IPS-15b (cell line): ENCODE measurements around the gene ADGRF3.
"Not testable (repeated sequence)": the region's sequence is repeated elsewhere in the genome, so short reads cannot be mapped to it uniquely, and the experiment has no call there.

Source experiments
- H3K27me3 ChIP-seq: one replicate; pipeline ENCODE4 v1.6.1; 2013; ENCODE audit warnings: low read length; ENCODE audit not compliant: control insufficient read depth, insufficient read depth
- H3K36me3 ChIP-seq: one replicate; pipeline ENCODE4 v1.6.1; 2013; ENCODE audit warnings: low read length; ENCODE audit not compliant: control insufficient read depth, insufficient read depth
- H3K4me1 ChIP-seq: one replicate; pipeline ENCODE4 v1.6.1; 2013; ENCODE audit warnings: mild to moderate bottlenecking, low read length; ENCODE audit not compliant: control insufficient read depth, insufficient read depth
- H3K4me3 ChIP-seq: one replicate; pipeline ENCODE4 v1.5.1; 2013; ENCODE audit warnings: low read depth, low read length
- H3K9ac ChIP-seq: one replicate; pipeline ENCODE4 v1.6.1; 2013; ENCODE audit warnings: low read depth, mild to moderate bottlenecking, low read length
- H3K9me3 ChIP-seq: one replicate; pipeline ENCODE4 v1.6.1; 2013; ENCODE audit warnings: mild to moderate bottlenecking, low read length; ENCODE audit not compliant: control insufficient read depth, insufficient read depth

ADGRF3 gene

DNA sequence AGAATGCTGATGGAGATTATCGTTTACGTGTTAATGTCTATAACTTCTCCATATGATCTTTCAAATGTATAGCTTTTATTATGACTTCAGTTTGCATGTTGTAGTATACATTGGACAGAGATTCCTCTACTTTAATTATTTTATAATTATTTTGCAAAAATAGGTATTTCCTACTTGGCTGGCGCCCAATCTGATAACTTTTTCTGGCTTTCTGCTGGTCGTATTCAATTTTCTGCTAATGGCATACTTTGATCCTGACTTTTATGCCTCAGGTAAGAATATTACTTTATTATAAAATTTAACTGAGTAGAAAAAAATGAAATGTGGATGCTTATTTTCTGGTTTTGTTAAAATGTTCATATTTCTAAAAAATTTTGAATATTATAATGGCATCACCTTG is 18.1 kb upstream of the ADGRF3 start:
- no peaks in the 10 kb centered on the region for H3K36me3 ChIP-seq
- H3K27me3 ChIP-seq = no peaks in the 10 kb centered on the region
- H3K9ac ChIP-seq = no peak overlapping the region
- H3K4me1 ChIP-seq = no peaks in the 10 kb centered on the region
- no peak overlapping the region for H3K4me3 ChIP-seq
- no peaks in the 10 kb centered on the region for H3K9me3 ChIP-seq

DNA sequence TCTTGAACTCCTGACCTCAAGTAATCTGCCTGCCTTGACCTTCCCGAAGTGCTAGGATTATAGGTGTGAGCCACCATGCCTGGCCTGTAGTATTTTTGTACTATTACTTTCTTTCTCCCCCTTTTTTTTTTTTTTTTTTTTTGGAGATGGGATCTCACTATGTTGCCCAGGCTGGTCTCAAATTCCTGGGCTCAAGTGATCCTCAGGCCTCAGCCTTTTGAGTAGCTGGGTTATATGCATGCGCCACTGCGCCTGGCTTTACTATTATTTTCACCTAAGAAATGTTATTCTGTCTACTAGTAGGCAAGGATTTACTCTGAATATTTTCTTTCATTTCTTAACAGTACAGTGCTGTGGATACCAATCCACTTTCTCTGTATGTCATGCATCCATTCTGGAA is 17.4 kb upstream of the ADGRF3 start:
- no peaks in the 10 kb centered on the region for H3K4me1 ChIP-seq
- no peaks in the 10 kb centered on the region for H3K36me3 ChIP-seq
- H3K9me3 ChIP-seq = no peaks in the 10 kb centered on the region
- no peaks in the 10 kb centered on the region for H3K27me3 ChIP-seq
- no peak overlapping the region for H3K9ac ChIP-seq
- no peak overlapping the region for H3K4me3 ChIP-seq

DNA sequence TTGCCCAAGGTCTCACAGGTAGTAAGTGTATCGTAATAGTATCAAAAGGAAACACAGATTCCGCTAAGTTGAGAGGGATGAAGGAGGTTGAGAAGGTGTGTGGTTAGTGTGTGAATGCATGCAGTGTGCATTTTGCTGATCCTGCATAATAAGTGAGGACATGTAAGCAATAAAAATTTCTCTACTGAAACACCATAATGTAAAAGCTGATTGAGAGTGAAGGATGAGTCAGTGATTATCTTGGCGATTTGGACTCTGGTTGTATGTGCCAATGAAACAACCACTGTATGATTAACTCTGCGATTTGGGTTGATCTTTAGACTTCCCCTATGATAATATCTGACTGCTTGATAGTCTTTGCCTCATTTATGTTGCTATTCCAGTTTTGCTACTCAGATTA is 16.7 kb upstream of the ADGRF3 start:
- H3K9ac ChIP-seq = no peak overlapping the region
- H3K36me3 ChIP-seq = no peaks in the 10 kb centered on the region
- H3K4me1 ChIP-seq = peaks cover 4% of the 10 kb centered on the region
- H3K27me3 ChIP-seq = no peaks in the 10 kb centered on the region
- H3K4me3 ChIP-seq = no peak overlapping the region
- no peaks in the 10 kb centered on the region for H3K9me3 ChIP-seq

DNA sequence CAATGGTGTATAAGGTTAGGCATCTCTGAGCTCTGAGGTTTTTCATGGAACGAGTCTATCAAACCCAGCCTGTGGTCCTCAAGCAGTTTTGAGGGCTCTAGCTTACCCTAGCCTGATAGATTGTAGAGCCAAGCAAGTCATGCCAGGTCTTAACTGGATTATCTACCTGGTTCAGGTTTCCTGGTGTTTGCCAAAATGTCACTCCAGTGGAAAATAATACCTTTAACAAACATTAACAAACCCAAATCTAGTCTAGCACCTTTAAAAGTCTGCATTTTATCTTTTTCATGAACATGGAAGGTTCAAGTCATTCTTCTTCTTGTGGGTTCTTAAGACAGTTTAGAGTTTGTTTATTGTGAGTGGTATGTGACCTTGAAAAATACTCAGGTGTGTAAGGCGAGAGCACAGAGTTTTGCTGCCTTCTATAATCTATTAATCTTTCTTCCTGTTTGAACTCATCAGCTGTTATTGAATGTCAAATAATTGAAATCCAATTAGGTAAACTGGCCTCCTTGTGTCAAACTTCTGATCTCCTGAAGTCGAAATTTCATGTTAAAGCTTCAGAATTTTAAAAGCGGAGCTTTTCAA is 13.4 kb upstream of the ADGRF3 start:
- Histone ChIP-seq H3K4me1 (peaks cover 5% of the 10 kb centered on the region), H3K9me3 (no peaks in the 10 kb centered on the region), H3K4me3 (no peak overlapping the region), H3K9ac (no peak overlapping the region), H3K27me3 (no peaks in the 10 kb centered on the region), H3K36me3 (no peaks in the 10 kb centered on the region)

DNA sequence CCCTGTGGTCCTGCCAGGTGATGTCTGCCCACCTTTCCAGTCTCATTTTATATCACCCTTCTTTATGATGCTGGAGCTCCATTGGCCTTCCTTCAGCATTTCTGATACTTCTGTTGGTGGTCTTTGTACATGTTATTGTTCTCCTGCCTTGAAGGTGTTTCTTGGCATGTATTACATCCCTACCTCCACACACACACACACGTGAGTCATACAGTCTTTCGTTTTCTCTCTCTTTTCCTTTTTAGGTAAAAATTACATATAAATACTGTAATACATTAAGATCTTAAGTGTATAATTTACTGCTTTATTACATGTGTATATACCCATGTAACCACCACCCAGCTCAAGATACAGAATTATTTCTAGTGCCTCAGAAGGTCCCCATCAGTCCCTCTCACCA is 10.2 kb upstream of the ADGRF3 start:
- H3K36me3 ChIP-seq = no peaks in the 10 kb centered on the region
- H3K4me3 ChIP-seq = no peak overlapping the region
- no peaks in the 10 kb centered on the region for H3K27me3 ChIP-seq
- H3K4me1 ChIP-seq = peaks cover 7% of the 10 kb centered on the region
- H3K9me3 ChIP-seq = no peaks in the 10 kb centered on the region
- no peak overlapping the region for H3K9ac ChIP-seq

DNA sequence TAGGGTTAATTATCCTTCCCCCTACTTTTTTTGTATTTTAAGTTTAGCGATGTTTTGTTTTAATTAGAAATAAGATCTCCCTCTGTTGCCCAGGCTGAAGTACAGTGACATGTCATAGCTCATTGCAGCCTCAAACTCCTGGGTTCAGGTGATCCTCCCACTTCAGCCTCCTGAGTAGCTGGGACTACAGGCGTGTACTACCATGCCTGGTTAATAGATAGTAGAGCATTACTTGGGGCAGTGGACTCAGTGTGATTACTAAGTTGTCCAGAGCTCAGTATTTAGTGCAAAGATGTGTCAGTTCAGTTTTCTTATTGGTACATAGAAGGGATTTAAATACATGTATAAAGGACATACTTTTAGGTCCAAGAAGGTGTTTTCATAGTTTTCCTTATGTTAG is 9.5 kb upstream of the ADGRF3 start:
- no peak overlapping the region for H3K9ac ChIP-seq

DNA sequence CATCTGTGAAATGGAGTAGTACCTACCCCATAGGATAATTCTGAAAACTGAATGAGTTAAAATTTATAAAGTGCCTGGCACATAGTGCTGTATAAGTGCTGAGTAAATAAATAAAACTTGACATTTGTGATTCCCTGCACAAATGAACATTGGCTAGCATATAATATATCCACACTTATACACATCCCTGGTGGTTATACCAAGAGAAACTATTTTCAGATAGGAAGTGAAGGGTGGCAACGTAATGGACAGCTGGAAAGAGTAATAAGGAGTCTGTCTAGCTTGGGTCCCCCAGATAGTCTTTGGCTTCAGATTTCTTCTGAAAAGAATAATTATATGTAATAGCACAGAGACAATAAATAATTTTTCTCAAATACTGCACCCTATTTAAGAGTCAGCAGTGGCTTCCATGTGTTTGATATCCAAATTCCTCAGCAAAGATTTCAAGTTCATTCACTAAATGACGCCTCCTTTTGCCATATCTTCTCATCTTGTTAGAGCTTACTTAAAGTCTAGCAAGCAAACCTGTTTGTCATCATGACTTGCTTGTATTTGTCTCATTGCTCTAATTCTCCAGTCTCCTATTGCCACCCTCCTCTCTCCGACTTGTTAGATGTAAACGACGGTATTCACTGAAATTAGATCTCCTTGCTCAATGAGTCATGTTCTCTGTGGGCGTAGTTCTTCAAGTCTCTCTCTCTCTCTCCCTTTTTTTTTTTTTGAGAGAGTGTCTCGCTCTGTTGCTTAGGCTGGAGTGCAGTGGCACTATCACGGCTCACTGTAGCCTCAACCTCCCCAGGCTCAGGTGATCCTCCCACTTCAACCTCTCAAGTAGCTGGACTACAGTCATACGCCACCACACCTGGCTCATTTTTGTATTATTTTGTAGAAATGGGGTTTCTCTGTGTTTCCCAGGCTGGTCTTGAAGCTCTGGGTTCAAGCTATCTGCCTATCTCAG is 8.7 kb upstream of the ADGRF3 start:
- H3K36me3 ChIP-seq = no peaks in the 10 kb centered on the region
- H3K9me3 ChIP-seq = no peaks in the 10 kb centered on the region
- no peak overlapping the region for H3K9ac ChIP-seq
- no peaks in the 10 kb centered on the region for H3K27me3 ChIP-seq
- H3K4me3 ChIP-seq = no peak overlapping the region
- peaks cover 7% of the 10 kb centered on the region for H3K4me1 ChIP-seq

More for the DNA sequence above, 9.5 kb upstream of the ADGRF3 start:
- H3K4me3 ChIP-seq = no peak overlapping the region
- peaks cover 7% of the 10 kb centered on the region for H3K4me1 ChIP-seq
- no peaks in the 10 kb centered on the region for H3K36me3 ChIP-seq
- H3K27me3 ChIP-seq = no peaks in the 10 kb centered on the region
- no peaks in the 10 kb centered on the region for H3K9me3 ChIP-seq

DNA sequence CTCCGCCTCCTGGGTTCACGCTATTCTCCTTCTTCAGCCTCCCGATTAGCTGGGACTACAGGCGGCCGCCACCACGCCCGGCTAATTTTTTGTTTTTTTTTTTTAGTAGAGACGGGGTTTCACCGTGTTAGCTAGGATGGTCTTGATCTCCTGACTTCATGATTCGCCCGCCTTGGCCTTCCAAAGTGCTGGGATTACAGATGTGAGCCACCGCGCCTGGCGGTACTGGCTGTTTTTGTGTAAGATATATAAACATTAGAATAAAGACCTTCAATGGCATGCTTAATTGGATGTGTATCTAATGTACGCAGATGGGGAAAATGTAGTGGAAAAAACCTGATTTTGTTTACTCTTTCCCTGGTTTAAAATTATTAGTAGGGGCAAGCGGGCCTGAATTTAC is 7.9 kb upstream of the ADGRF3 start:
- H3K36me3 ChIP-seq, H3K4me3 ChIP-seq: not testable (repeated sequence)

DNA sequence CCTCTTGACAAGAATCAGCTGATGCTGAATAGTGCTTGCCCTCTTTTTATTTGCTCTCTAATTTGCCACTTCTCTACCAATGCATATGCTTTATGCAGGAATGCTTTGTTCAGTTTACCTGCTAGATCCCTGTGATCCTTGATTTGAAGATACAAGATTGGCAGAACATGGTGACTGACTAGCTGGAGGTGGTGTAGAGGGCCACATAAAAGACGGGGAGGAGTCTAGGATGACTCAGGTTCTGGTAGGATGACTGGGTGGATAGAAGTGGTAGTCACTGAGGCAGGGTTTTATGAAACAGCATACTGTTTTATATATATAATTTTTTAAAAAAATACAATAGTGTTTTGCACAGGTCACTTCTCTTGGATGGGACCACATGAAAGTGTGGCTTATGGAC is 6.3 kb upstream of the ADGRF3 start:
- H3K36me3 ChIP-seq = no peaks in the 10 kb centered on the region
- peaks cover 3% of the 10 kb centered on the region for H3K4me1 ChIP-seq

More for the DNA sequence above, 7.9 kb upstream of the ADGRF3 start:
- not testable (repeated sequence) for H3K9me3 ChIP-seq, H3K27me3 ChIP-seq, H3K4me1 ChIP-seq, H3K9ac ChIP-seq

DNA sequence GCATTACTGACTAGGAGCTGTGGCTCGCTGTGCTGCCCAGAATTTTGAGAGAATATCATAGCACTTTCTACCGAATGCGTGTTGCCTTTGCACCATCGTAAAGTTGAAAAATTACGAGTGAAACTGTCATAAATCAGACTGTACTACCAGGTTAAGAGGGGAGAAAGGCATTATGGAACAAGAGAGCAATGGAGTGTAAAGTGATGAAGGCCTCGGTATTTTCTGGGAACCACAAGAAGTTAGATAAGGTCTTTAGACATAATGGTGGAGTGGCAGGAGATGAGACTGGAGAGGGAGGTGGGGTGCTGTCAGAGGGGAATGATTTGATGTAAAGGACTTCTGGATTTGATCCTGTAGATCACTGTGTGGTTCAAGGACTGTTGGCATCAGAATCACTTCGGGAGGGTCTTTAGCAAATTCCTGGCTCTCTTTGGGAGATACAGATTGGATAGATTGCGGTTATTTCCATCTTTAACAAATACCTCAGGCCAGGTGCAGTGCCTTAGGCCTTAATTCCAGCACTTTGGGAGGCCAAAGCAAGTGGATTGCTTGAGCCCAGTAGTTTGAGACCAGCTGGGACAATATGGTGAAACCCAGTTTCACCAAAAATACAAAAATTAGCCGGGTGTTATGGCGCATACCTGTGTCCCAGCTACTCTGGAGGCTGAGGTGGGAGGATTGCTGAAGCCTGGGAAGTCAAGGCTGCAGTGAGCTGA is 4.9 kb upstream of the ADGRF3 start:
- Histone ChIP-seq H3K4me1 (peaks cover 6% of the 10 kb centered on the region), H3K4me3 (no peak overlapping the region), H3K27me3 (no peaks in the 10 kb centered on the region), H3K36me3 (no peaks in the 10 kb centered on the region), H3K9ac (no peak overlapping the region), H3K9me3 (no peaks in the 10 kb centered on the region)

More for the DNA sequence above, 6.3 kb upstream of the ADGRF3 start:
- Histone ChIP-seq H3K9me3 (no peaks in the 10 kb centered on the region), H3K9ac (no peak overlapping the region), H3K27me3 (no peaks in the 10 kb centered on the region), H3K4me3 (no peak overlapping the region)

DNA sequence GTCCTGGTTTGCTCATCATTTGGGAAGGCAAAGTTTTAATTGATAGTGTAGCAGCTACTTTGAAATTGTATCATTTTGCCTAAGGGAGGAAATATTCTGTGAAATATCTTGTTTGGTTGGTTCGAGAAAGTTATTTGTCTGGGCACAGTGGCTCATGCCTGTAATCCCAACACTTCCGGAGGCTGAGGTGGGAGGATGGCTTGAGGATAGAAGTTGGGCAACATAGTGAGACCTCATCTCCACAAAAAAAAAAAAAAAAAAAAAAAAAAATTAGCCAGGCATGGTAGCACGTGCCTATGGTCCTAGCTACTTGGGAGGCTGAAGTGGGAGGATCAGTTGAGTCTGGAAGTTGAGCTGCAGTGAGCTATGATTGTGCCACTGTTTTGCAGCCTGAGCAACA is 3.1 kb upstream of the ADGRF3 start:
- Histone ChIP-seq H3K4me1 (peaks cover 3% of the 10 kb centered on the region), H3K36me3 (no peaks in the 10 kb centered on the region), H3K9me3 (no peaks in the 10 kb centered on the region), H3K9ac (no peak overlapping the region), H3K27me3 (no peaks in the 10 kb centered on the region), H3K4me3 (no peak overlapping the region)
